ENCODE data around the gene DSC1.
"Not testable (repeated sequence)": the region's sequence is repeated elsewhere in the genome, so short reads cannot be mapped to it uniquely, and the experiment has no call there.

The DSC1 gene

DNA sequence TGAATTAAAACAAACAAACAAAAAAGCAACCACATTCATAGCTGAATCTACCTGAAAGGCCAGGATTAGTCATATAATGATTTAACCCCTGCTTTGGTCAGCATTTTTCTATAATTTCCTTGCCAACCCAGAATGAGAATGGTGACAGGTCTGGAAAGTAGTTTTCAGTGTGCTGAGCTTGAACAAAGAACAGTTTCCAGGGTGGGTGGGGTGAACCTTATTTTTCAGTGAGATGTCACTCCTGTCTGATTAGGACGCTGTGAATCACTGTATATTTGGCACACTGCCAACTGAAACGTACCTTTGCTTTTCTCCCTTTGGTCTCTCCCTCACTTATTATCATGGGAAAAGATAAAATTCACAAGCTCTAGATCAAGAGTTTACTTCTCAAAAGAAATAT lies 35.0 kb upstream of the DSC1 start:
- H3K4me3 ChIP-seq (ENCODE audit: low read depth, low read length), result no peak overlapping the region
- H3K36me3 ChIP-seq (ENCODE audit: control insufficient read depth, insufficient read depth, low read length), result no peaks in the 10 kb centered on the region
- H3K9me3 ChIP-seq (ENCODE audit: control insufficient read depth, insufficient read depth, low read length), result no peaks in the 10 kb centered on the region
- no peak overlapping the region for H3K9ac ChIP-seq (ENCODE audit: low read depth, low read length)
- no peaks in the 10 kb centered on the region for H3K27me3 ChIP-seq (ENCODE audit: control insufficient read depth, insufficient read depth, low read length)
- H3K4me1 ChIP-seq (ENCODE audit: control insufficient read depth, insufficient read depth, low read length), result peaks cover 7% of the 10 kb centered on the region

DNA sequence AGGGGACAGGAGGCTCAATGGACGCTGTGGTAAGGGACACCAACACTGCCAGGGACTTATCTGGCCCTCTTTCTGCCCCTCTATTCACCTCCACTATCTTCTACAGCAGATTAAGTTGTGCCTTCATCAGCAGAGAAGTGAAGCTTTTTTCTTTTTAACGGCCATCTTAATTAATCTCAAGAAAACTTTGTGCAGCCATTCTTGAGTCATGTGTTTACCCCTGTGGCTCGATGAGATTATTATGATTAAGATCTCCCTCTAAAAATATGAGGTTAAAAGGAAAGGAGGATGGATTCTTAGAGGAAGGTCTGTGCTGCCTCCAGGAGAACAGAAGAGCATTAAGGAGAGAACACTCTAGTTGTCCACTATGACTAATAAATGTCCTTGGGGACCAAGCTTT lies 32.4 kb upstream of the DSC1 start:
- no peak overlapping the region for H3K9ac ChIP-seq (ENCODE audit: low read depth, low read length)
- peaks cover 7% of the 10 kb centered on the region for H3K4me1 ChIP-seq (ENCODE audit: control insufficient read depth, insufficient read depth, low read length)
- H3K4me3 ChIP-seq (ENCODE audit: low read depth, low read length), result no peak overlapping the region
- H3K36me3 ChIP-seq (ENCODE audit: control insufficient read depth, insufficient read depth, low read length), result no peaks in the 10 kb centered on the region
- no peaks in the 10 kb centered on the region for H3K27me3 ChIP-seq (ENCODE audit: control insufficient read depth, insufficient read depth, low read length)
- no peaks in the 10 kb centered on the region for H3K9me3 ChIP-seq (ENCODE audit: control insufficient read depth, insufficient read depth, low read length)

DNA sequence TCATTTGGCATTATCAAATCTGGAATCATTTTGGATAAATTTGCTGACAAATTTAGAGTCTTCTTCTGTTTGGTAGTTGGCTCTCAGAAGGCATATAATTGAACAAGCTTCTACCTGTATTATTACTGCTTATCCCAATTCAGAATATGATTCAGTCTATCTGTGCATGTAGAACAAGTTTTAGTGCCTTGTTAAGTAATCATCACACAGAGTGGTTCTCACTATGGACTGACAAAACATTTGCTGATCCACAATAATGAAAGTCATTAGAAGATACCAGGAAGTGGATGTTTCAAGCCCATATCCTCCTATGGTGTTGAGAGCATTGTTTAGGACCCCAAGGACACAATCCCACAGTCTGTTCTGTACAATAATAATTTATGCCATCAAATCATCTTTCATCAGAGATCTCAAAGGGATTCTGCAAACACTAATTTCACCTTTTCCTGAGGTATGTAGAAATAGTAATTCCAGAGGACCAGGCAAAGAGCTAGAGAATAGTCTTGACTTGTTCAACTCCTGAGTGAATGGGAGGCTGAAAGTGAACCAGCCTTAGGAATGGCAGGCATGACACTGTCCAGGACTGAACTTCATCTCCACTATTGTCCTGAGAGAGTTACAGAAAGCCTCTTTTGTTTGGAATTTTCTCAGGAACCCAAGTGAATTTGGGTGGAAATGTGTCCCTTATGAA lies 29.6 kb upstream of the DSC1 start:
- Histone ChIP-seq H3K4me3 (ENCODE audit: low read depth, low read length) (no peak overlapping the region), H3K4me1 (ENCODE audit: control insufficient read depth, insufficient read depth, low read length) (no peaks in the 10 kb centered on the region), H3K9ac (ENCODE audit: low read depth, low read length) (no peak overlapping the region), H3K36me3 (ENCODE audit: control insufficient read depth, insufficient read depth, low read length) (no peaks in the 10 kb centered on the region), H3K9me3 (ENCODE audit: control insufficient read depth, insufficient read depth, low read length) (no peaks in the 10 kb centered on the region), H3K27me3 (ENCODE audit: control insufficient read depth, insufficient read depth, low read length) (no peaks in the 10 kb centered on the region)

DNA sequence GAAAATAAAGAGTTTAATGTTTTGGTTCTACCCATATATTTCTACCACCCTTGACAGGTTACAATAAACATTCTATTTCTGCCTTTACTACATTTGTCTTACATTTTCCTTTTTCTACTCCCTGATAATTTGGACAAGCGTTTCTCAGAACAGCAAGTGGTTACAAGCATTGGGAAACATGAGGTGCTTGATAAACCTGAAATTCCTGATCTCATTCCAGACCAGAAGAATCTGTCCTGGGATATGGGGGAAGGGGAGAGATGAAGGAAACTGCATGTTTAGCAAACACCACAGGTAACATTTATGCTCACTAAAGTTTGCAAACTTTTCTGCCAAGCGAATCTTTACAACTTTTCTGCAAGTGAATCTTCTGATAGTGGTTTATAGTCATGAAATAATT lies 28.3 kb upstream of the DSC1 start:
- Histone ChIP-seq H3K4me3 (ENCODE audit: low read depth, low read length) (no peak overlapping the region), H3K27me3 (ENCODE audit: control insufficient read depth, insufficient read depth, low read length) (no peaks in the 10 kb centered on the region), H3K9ac (ENCODE audit: low read depth, low read length) (no peak overlapping the region), H3K4me1 (ENCODE audit: control insufficient read depth, insufficient read depth, low read length) (no peaks in the 10 kb centered on the region), H3K9me3 (ENCODE audit: control insufficient read depth, insufficient read depth, low read length) (no peaks in the 10 kb centered on the region), H3K36me3 (ENCODE audit: control insufficient read depth, insufficient read depth, low read length) (no peaks in the 10 kb centered on the region)

DNA sequence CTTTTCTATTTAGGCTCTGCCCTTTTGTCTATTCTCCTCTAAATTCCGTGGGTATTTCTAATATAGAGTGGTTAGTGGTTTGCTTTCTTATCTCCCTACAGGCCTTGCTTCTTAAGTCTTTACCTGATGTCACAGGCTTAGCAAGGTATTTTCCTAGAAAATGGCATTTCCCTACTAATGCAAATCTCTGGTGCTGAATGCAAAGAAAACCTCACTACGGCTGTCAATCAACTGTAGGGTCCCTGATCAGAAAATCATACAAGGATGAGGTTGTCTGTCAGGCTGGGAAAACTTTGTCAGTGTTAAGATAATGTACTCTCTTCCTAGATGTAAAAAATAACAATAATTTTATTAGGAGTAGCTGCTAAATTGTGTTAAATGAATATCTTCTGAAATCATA lies 27.1 kb upstream of the DSC1 start:
- no peaks in the 10 kb centered on the region for H3K27me3 ChIP-seq (ENCODE audit: control insufficient read depth, insufficient read depth, low read length)
- H3K4me1 ChIP-seq (ENCODE audit: control insufficient read depth, insufficient read depth, low read length), result no peaks in the 10 kb centered on the region
- no peak overlapping the region for H3K4me3 ChIP-seq (ENCODE audit: low read depth, low read length)
- H3K9me3 ChIP-seq (ENCODE audit: control insufficient read depth, insufficient read depth, low read length), result no peaks in the 10 kb centered on the region
- H3K36me3 ChIP-seq (ENCODE audit: control insufficient read depth, insufficient read depth, low read length), result no peaks in the 10 kb centered on the region
- H3K9ac ChIP-seq (ENCODE audit: low read depth, low read length), result no peak overlapping the region

DNA sequence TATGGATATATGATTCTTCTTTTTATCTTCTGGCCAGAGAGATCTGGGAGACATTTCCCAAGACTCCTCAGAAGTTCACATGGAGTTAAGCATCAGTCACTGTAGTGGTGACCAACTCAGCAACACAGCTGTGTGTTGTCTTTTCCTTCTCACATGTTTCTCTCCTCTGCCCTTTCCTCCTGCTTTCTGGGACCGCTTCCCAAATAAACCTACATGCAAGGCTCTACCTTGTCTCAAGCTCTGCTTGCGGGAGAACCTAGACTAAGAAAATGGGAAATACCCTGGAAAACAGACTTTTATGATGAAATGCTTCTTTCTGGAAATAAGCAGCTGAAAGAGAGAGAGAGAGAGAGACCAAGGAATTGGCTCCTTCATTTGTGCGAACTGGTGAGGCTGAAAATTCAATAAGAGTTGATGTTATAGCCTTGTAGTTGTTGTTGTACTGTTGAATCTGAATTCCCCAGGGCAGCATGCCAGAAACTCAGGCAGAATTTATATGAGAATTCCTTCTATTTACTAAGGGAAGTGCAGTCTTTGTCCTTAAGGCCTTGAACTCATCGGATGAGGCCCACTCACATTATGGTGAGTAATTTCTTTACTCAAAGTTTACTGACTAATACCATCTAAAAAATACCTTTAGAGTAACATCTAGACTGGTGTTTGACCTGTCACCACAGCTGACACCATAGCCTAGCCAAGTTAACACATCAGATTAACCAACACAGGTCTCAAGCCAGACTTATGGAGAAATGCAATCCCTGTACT lies 22.7 kb upstream of the DSC1 start:
- H3K9me3 ChIP-seq (ENCODE audit: control insufficient read depth, insufficient read depth, low read length), result no peaks in the 10 kb centered on the region
- H3K4me1 ChIP-seq (ENCODE audit: control insufficient read depth, insufficient read depth, low read length), result no peaks in the 10 kb centered on the region
- no peaks in the 10 kb centered on the region for H3K36me3 ChIP-seq (ENCODE audit: control insufficient read depth, insufficient read depth, low read length)
- H3K27me3 ChIP-seq (ENCODE audit: control insufficient read depth, insufficient read depth, low read length), result no peaks in the 10 kb centered on the region
- no peak overlapping the region for H3K9ac ChIP-seq (ENCODE audit: low read depth, low read length)
- H3K4me3 ChIP-seq (ENCODE audit: low read depth, low read length), result no peak overlapping the region

DNA sequence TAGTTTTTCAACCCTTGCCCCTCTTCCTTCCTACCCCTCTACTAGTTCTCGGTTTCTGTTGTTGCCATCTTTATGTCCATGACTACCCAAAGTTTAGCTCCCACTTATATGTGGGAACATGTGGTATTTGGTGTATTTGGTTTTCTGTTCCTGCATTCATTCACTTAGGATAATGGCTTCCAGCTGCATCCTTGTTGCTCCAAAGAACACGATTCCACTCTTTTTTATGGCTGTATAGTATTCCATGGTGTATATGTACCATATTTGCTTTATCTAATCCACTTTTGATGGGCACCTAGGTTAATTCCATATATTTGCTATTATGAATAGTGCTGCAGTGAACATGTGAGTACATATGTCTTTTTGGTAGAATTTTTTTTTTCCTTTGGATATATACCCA lies 20.6 kb upstream of the DSC1 start:
- Histone ChIP-seq H3K9me3 (ENCODE audit: control insufficient read depth, insufficient read depth, low read length) (no peaks in the 10 kb centered on the region), H3K27me3 (ENCODE audit: control insufficient read depth, insufficient read depth, low read length) (no peaks in the 10 kb centered on the region), H3K4me3 (ENCODE audit: low read depth, low read length) (no peak overlapping the region), H3K4me1 (ENCODE audit: control insufficient read depth, insufficient read depth, low read length) (no peaks in the 10 kb centered on the region), H3K36me3 (ENCODE audit: control insufficient read depth, insufficient read depth, low read length) (no peaks in the 10 kb centered on the region), H3K9ac (ENCODE audit: low read depth, low read length) (no peak overlapping the region)

DNA sequence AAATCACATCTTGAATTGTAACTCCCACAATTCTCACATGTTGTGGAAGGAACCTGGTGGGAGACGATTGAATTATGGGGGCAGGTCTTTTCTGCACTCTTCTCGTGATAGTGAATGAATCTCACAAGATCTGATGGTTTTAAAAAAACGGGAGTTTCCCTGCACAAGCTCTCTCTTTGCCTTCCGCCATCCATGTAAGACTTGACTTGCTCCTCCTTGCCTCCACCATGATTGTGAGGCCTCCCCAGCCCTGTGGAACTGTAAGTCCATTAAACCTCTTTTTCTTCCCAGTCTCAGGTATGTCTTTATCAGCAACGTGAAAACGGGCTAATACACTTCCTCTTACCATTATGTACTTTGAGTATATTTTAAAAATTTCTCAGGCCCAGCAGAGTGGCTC lies 14.7 kb upstream of the DSC1 start:
- not testable (repeated sequence) for H3K4me1 ChIP-seq (ENCODE audit: control insufficient read depth, insufficient read depth, low read length); H3K4me3 ChIP-seq (ENCODE audit: low read depth, low read length); H3K36me3 ChIP-seq (ENCODE audit: control insufficient read depth, insufficient read depth, low read length); H3K27me3 ChIP-seq (ENCODE audit: control insufficient read depth, insufficient read depth, low read length); H3K9me3 ChIP-seq (ENCODE audit: control insufficient read depth, insufficient read depth, low read length); H3K9ac ChIP-seq (ENCODE audit: low read depth, low read length)

DNA sequence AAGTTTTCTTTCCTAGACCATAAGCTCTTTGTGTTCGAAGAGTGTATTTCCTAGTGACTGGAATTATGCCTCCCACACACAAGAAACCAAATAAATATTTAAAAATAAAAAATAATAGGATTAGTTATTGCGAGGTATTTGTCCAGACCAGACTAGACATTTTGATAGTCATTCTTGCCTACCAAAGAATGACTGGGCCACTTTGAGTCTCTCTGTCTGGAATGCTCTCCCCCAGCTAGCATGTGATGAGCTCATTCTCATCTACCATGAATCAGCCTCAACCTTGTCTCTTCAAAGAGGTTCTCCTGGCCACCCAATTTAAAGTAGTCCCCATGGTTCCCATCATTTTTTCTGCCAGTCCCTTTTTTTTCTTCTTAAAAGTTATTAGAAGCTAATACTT lies 13.9 kb upstream of the DSC1 start:
- H3K27me3 ChIP-seq (ENCODE audit: control insufficient read depth, insufficient read depth, low read length), result no peaks in the 10 kb centered on the region
- H3K36me3 ChIP-seq (ENCODE audit: control insufficient read depth, insufficient read depth, low read length), result no peaks in the 10 kb centered on the region

DNA sequence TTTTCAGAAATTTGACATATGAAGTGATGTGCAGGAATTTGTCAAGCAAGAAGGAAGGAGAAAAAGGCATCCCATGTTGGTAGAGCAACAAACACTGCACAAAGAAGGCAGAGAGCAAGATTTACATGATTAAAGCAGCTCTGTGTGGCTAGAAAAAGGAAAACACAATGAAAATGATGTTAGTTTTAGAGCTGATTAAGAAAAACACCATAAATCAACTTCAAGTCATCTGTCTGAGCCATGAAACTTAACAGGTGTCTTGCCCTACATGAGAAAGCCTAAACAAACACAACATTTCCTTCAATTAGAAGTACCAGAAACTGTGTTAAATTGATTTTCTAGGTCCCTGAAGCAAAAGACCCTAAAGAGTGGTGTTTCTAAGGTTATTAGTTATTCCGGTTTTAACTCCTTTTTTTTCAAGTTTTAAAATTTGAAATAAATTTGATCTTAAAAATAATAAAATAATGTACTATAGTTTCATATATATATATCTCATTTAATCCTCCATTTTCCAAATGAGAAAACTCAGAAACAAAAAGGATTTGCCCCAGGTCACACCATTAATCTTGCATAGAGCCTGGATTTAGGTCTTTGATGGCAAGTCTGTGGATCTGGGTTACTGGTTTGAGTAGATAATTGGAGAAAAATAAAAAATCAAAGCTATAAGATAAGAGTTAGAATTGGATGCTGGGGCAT lies 8.6 kb upstream of the DSC1 start:
- Histone ChIP-seq H3K4me3 (ENCODE audit: low read depth, low read length) (no peak overlapping the region), H3K36me3 (ENCODE audit: control insufficient read depth, insufficient read depth, low read length) (no peaks in the 10 kb centered on the region), H3K9ac (ENCODE audit: low read depth, low read length) (no peak overlapping the region), H3K27me3 (ENCODE audit: control insufficient read depth, insufficient read depth, low read length) (no peaks in the 10 kb centered on the region), H3K9me3 (ENCODE audit: control insufficient read depth, insufficient read depth, low read length) (no peaks in the 10 kb centered on the region), H3K4me1 (ENCODE audit: control insufficient read depth, insufficient read depth, low read length) (no peaks in the 10 kb centered on the region)

More for the DNA sequence above, 13.9 kb upstream of the DSC1 start:
- Histone ChIP-seq H3K9ac (ENCODE audit: low read depth, low read length) (no peak overlapping the region), H3K4me3 (ENCODE audit: low read depth, low read length) (no peak overlapping the region), H3K9me3 (ENCODE audit: control insufficient read depth, insufficient read depth, low read length) (no peaks in the 10 kb centered on the region), H3K4me1 (ENCODE audit: control insufficient read depth, insufficient read depth, low read length) (no peaks in the 10 kb centered on the region)

DNA sequence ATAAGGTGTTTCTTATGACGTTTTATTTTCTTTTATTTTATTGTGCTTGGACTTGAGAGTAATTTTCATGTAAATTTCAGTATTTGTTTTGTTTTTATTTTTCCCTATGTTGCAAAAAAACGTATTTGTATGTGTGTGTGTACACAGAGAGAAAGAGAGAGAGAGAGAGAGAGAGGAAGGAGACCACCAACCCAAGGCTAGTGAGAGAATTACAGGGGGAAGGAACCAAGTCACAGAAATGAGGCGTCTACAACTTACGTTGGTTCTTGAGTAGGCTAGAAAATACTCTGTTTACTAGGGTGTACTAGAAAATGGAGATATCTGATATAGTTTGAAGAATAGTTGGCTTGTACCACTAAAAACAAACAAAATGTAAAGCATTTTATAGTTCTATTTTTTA lies 7.7 kb upstream of the DSC1 start:
- Histone ChIP-seq H3K4me1 (ENCODE audit: control insufficient read depth, insufficient read depth, low read length) (no peaks in the 10 kb centered on the region), H3K9me3 (ENCODE audit: control insufficient read depth, insufficient read depth, low read length) (no peaks in the 10 kb centered on the region), H3K4me3 (ENCODE audit: low read depth, low read length) (no peak overlapping the region), H3K9ac (ENCODE audit: low read depth, low read length) (no peak overlapping the region), H3K36me3 (ENCODE audit: control insufficient read depth, insufficient read depth, low read length) (no peaks in the 10 kb centered on the region), H3K27me3 (ENCODE audit: control insufficient read depth, insufficient read depth, low read length) (no peaks in the 10 kb centered on the region)

DNA sequence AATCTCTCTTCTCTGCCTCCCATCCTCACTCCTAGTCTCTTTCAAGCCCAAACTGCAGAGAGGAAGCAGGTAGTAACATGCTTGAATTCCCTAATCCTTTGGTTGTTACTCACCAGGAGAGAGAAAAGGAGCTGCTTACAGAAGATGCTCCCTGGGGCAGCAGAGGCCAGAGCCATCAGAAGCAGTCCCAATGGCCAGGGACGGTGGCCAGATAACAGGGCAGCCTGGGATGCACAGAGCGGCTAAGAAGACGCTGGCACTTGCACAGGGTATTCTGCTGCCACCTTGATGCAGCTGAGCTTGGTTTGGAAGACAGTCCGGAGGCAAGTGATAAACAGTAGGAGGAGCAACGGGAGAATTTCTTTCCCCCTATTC lies 250 bp downstream of the DSC1 start:
- no peaks in the 10 kb centered on the region for H3K9me3 ChIP-seq (ENCODE audit: control insufficient read depth, insufficient read depth, low read length)
- H3K36me3 ChIP-seq (ENCODE audit: control insufficient read depth, insufficient read depth, low read length), result no peaks in the 10 kb centered on the region
- peaks cover under 1% of the 10 kb centered on the region for H3K4me1 ChIP-seq (ENCODE audit: control insufficient read depth, insufficient read depth, low read length)
- no peak overlapping the region for H3K4me3 ChIP-seq (ENCODE audit: low read depth, low read length)
- no peak overlapping the region for H3K9ac ChIP-seq (ENCODE audit: low read depth, low read length)
- H3K27me3 ChIP-seq (ENCODE audit: control insufficient read depth, insufficient read depth, low read length), result no peaks in the 10 kb centered on the region
